ENCODE results near the gene TENM3.

TENM3 gene

GRCh38 chr4:182391111-182391684 lies 148.0 kb downstream of the TENM3 start:
- no peaks in the 10 kb centered on the region for H3K9me3 ChIP-seq (replicated peaks; ENCODE audit: insufficient read depth, low read length)
- no peaks in the 10 kb centered on the region for H3K9me2 ChIP-seq (replicated peaks; ENCODE audit: insufficient read depth, low read length)
- no peak overlapping the region for H2AFZ ChIP-seq (ENCODE audit: low read length)
- no peak overlapping the region for H3K4me2 ChIP-seq (ENCODE audit: low read depth, low read length)
- TF ChIP-seq EZH2phosphoT487 (IDR thresholded peaks at IDR 0.05; ENCODE audit: low read length) (no peak), CTCF (IDR thresholded peaks at IDR 0.05; ENCODE audit: low read length) (no peak), EZH2 (optimal IDR thresholded peaks at IDR 0.05; ENCODE audit: low read depth, low read length) (no peak)
- H3K4me1 ChIP-seq (ENCODE audit: low read length), result no peaks in the 10 kb centered on the region
- no peaks in the 10 kb centered on the region for H3F3A ChIP-seq (ENCODE audit: insufficient read depth, low read length)
- no peaks in the 10 kb centered on the region for H3K79me2 ChIP-seq (ENCODE audit: low read length)
- H3K36me3 ChIP-seq (replicated peaks; ENCODE audit: insufficient read depth, low read length), result no peaks in the 10 kb centered on the region
- H4K20me1 ChIP-seq (ENCODE audit: insufficient read depth, low read length), result no peaks in the 10 kb centered on the region
- no peak for DNase-seq
- H3K4me3 ChIP-seq (ENCODE audit: low read length), result no peak overlapping the region
- no peaks in the 10 kb centered on the region for H3K27me3 ChIP-seq (replicated peaks; ENCODE audit: insufficient read depth, low read length)
- H3K27ac ChIP-seq (ENCODE audit: low read length), result no peak overlapping the region
- no peak overlapping the region for H3K9ac ChIP-seq (ENCODE audit: low read length)

GRCh38 chr4:182394181-182394580 lies 151.0 kb downstream of the TENM3 start:
- Histone ChIP-seq H3K4me2 (ENCODE audit: low read depth, low read length) (no peak overlapping the region), H4K20me1 (ENCODE audit: insufficient read depth, low read length) (no peaks in the 10 kb centered on the region), H3K79me2 (ENCODE audit: low read length) (no peaks in the 10 kb centered on the region)

GRCh38 chr4:182400081-182400480 lies 156.9 kb downstream of the TENM3 start:
- no peaks in the 10 kb centered on the region for H3F3A ChIP-seq (ENCODE audit: insufficient read depth, low read length)
- no peaks in the 10 kb centered on the region for H3K4me1 ChIP-seq (ENCODE audit: low read length)
- no peak for DNase-seq
- no peaks in the 10 kb centered on the region for H3K9me3 ChIP-seq (replicated peaks; ENCODE audit: insufficient read depth, low read length)
- H3K4me3 ChIP-seq (ENCODE audit: low read length), result no peak overlapping the region
- H3K9me2 ChIP-seq (replicated peaks; ENCODE audit: insufficient read depth, low read length), result no peaks in the 10 kb centered on the region
- no peaks in the 10 kb centered on the region for H3K36me3 ChIP-seq (replicated peaks; ENCODE audit: insufficient read depth, low read length)
- no peaks in the 10 kb centered on the region for H3K27me3 ChIP-seq (replicated peaks; ENCODE audit: insufficient read depth, low read length)
- no peak overlapping the region for H2AFZ ChIP-seq (ENCODE audit: low read length)
- no peaks in the 10 kb centered on the region for H4K20me1 ChIP-seq (ENCODE audit: insufficient read depth, low read length)
- H3K27ac ChIP-seq (ENCODE audit: low read length), result no peak overlapping the region
- H3K79me2 ChIP-seq (ENCODE audit: low read length), result no peaks in the 10 kb centered on the region
- no peak overlapping the region for H3K4me2 ChIP-seq (ENCODE audit: low read depth, low read length)
- H3K9ac ChIP-seq (ENCODE audit: low read length), result no peak overlapping the region
- TF ChIP-seq EZH2 (optimal IDR thresholded peaks at IDR 0.05; ENCODE audit: low read depth, low read length) (no peak), CTCF (IDR thresholded peaks at IDR 0.05; ENCODE audit: low read length) (no peak), EZH2phosphoT487 (IDR thresholded peaks at IDR 0.05; ENCODE audit: low read length) (no peak)

More at GRCh38 chr4:182394181-182394580, 151.0 kb downstream of the TENM3 start:
- DNase-seq, result no peak
- no peak overlapping the region for H3K9ac ChIP-seq (ENCODE audit: low read length)
- no peak overlapping the region for H3K27ac ChIP-seq (ENCODE audit: low read length)
- H3K36me3 ChIP-seq (replicated peaks; ENCODE audit: insufficient read depth, low read length), result no peaks in the 10 kb centered on the region
- H3K4me1 ChIP-seq (ENCODE audit: low read length), result no peaks in the 10 kb centered on the region
- H3K27me3 ChIP-seq (replicated peaks; ENCODE audit: insufficient read depth, low read length), result no peaks in the 10 kb centered on the region
- H2AFZ ChIP-seq (ENCODE audit: low read length), result no peak overlapping the region
- H3K9me2 ChIP-seq (replicated peaks; ENCODE audit: insufficient read depth, low read length), result no peaks in the 10 kb centered on the region
- H3K4me3 ChIP-seq (ENCODE audit: low read length), result no peak overlapping the region
- H3F3A ChIP-seq (ENCODE audit: insufficient read depth, low read length), result no peaks in the 10 kb centered on the region
- no peaks in the 10 kb centered on the region for H3K9me3 ChIP-seq (replicated peaks; ENCODE audit: insufficient read depth, low read length)
- no peak for TF ChIP-seq EZH2 (optimal IDR thresholded peaks at IDR 0.05; ENCODE audit: low read depth, low read length)
- TF ChIP-seq EZH2phosphoT487 (IDR thresholded peaks at IDR 0.05; ENCODE audit: low read length), result no peak
- no peak for TF ChIP-seq CTCF (IDR thresholded peaks at IDR 0.05; ENCODE audit: low read length)

Data from MM.1S (cell line).